H1 (cell line): ENCODE measurements around the gene SLC8A1. TPM values are rescaled to one million over a fixed set of nuclear protein-coding genes. Genes with fewer than 3 reads are reported as not detected.

Experiments
- CTCF ChIA-PET: fragments of 300-600 bp; sonication (Branson Sonifier 250); formaldehyde crosslinking; loops from one replicate; lab custom pipeline; 2021; ENCODE audit not compliant: partially characterized antibody; lab: Charles Lee
- POLR2A ChIA-PET: fragments of 300-600 bp; sonication (Branson Sonifier 250); formaldehyde crosslinking; loops from one replicate; lab custom pipeline; 2021; ENCODE audit warnings: inconsistent platforms; ENCODE audit not compliant: partially characterized antibody; lab: Charles Lee
- DNase-seq, 2 experiments: peaks; one replicate each; pipeline versions ENCODE4 v3.0.0 to v3.0.0-alpha.2; 2010 to 2022; ENCODE audit warnings: low spot score in 2 of 2, low read depth in 1 of 2, mixed read lengths in 1 of 2
- FAIRE-seq: peaks from 2 replicates; lab custom pipeline; 2011; peaks lifted over from hg19 to GRCh38; lab: Jason Lieb, UNC
- H2AFZ ChIP-seq: 2 replicates; pipeline ENCODE4 v1.8.1; 2012; ENCODE audit warnings: low read length, inconsistent platforms
- H2AK5ac ChIP-seq: 2 replicates; pipeline ENCODE4 v1.6.1; 2013; ENCODE audit warnings: low read depth, low read length
- H2BK120ac ChIP-seq: replicated peaks from 2 replicates; pipeline ENCODE3; 2013; ENCODE audit warnings: low read depth, low read length, inconsistent platforms
- H2BK12ac ChIP-seq: 2 replicates; pipeline ENCODE4 v1.6.1; 2013; ENCODE audit warnings: low read depth, low read length
- H2BK15ac ChIP-seq: 2 replicates; pipeline ENCODE4 v1.6.1; 2013; ENCODE audit warnings: low read length
- H2BK20ac ChIP-seq: 2 replicates; pipeline ENCODE4 v1.6.1; 2013; ENCODE audit warnings: low read length
- H2BK5ac ChIP-seq: 2 replicates; pipeline ENCODE4 v1.6.1; 2013; ENCODE audit warnings: low read depth, low read length
- H3K14ac ChIP-seq: 2 replicates; pipeline ENCODE4 v1.6.1; 2013; ENCODE audit warnings: inconsistent platforms; ENCODE audit not compliant: insufficient read length
- H3K18ac ChIP-seq: 2 replicates; pipeline ENCODE4 v1.6.1; 2013; ENCODE audit warnings: low read length; ENCODE audit errors: extremely low read depth
- H3K23ac ChIP-seq: 2 replicates; pipeline ENCODE4 v1.6.1; 2013; ENCODE audit warnings: inconsistent platforms; ENCODE audit not compliant: insufficient read length
- H3K23me2 ChIP-seq: 2 replicates; pipeline ENCODE4 v1.6.1; 2013; ENCODE audit warnings: low read depth, low read length
- H3K27ac ChIP-seq: 2 replicates; pipeline ENCODE4 v1.6.1; 2011; ENCODE audit warnings: low read depth, low read length, inconsistent platforms
- H3K27me3 ChIP-seq, 4 experiments: replicated peaks in 1 of 4; 1 replicate in 1 of 4; 2 replicates in 3 of 4; pipeline versions ENCODE4 v1.6.1 to v1.8.1; 2011 to 2013; ENCODE audit warnings: low read length in 3 of 4, mild to moderate bottlenecking in 3 of 4, inconsistent platforms in 2 of 4, mixed read lengths in 2 of 4, moderate library complexity in 1 of 4; ENCODE audit not compliant: control insufficient read depth in 3 of 4, insufficient read depth in 3 of 4; ENCODE audit errors: extremely low read depth in 1 of 4
- H3K36me3 ChIP-seq, 4 experiments: 2 replicates each; pipeline versions ENCODE4 v1.6.1 to v1.8.1; 2011 to 2013; ENCODE audit warnings: mild to moderate bottlenecking in 4 of 4, low read length in 3 of 4, moderate library complexity in 2 of 4, control low read depth in 1 of 4, inconsistent platforms in 1 of 4; ENCODE audit not compliant: insufficient read depth in 4 of 4, control insufficient read depth in 2 of 4
- H3K4ac ChIP-seq: replicated peaks from 2 replicates; pipeline ENCODE3; 2013; ENCODE audit warnings: low read length, low read depth, mixed read lengths, inconsistent platforms; ENCODE audit not compliant: insufficient read length
- H3K4me1 ChIP-seq, 4 experiments: replicated peaks in 1 of 4; 1 replicate in 1 of 4; 2 replicates in 3 of 4; pipeline versions ENCODE4 v1.6.1 to v1.8.1; 2011 to 2013; ENCODE audit warnings: low read length in 3 of 4, inconsistent platforms in 2 of 4, mixed read lengths in 1 of 4; ENCODE audit not compliant: insufficient read depth in 4 of 4, control insufficient read depth in 3 of 4
- H3K4me2 ChIP-seq, 2 experiments: 2 replicates each; pipeline versions ENCODE4 v1.6.1 to v1.8.1; 2011 to 2013; ENCODE audit warnings: low read depth in 2 of 2, low read length in 2 of 2, control low read depth in 1 of 2, inconsistent platforms in 1 of 2, mild to moderate bottlenecking in 1 of 2; ENCODE audit not compliant: insufficient read depth in 1 of 2
- H3K4me3 ChIP-seq, 4 experiments: fragments of 200-600, 300-600 bp in 1 of 4; sonication (generic), shearing (Covaris generic), sonication (Bioruptor Twin) in 1 of 4; 2 replicates each; pipeline versions ENCODE4 v1.5.1 to v1.8.1; 2011 to 2016; ENCODE audit warnings: low read length in 4 of 4, low read depth in 3 of 4, control low read depth in 2 of 4, inconsistent platforms in 2 of 4, mild to moderate bottlenecking in 2 of 4, mixed read lengths in 1 of 4, moderate library complexity in 1 of 4; ENCODE audit not compliant: insufficient read depth in 2 of 4; ENCODE audit errors: extremely low read depth in 1 of 4
- H3K56ac ChIP-seq: replicated peaks from 2 replicates; pipeline ENCODE3; 2013; ENCODE audit warnings: low read depth, mild to moderate bottlenecking, mixed read lengths, low read length, inconsistent platforms; ENCODE audit not compliant: insufficient read length
- H3K79me1 ChIP-seq: 2 replicates; pipeline ENCODE4 v1.6.1; 2013; ENCODE audit warnings: low read depth, low read length, control low read depth
- H3K79me2 ChIP-seq, 2 experiments: 2 replicates each; pipeline versions ENCODE4 v1.6.1 to v1.8.1; 2012 to 2013; ENCODE audit warnings: low read length in 2 of 2, mild to moderate bottlenecking in 2 of 2, inconsistent platforms in 1 of 2; ENCODE audit not compliant: insufficient read depth in 2 of 2, control insufficient read depth in 1 of 2
- H3K9ac ChIP-seq, 4 experiments: replicated peaks in 1 of 4; 1 replicate in 1 of 4; 2 replicates in 3 of 4; pipeline versions ENCODE4 v1.6.1 to v1.8.1; 2011 to 2013; ENCODE audit warnings: low read depth in 3 of 4, low read length in 3 of 4, control low read depth in 2 of 4, mild to moderate bottlenecking in 2 of 4, moderate library complexity in 2 of 4, inconsistent platforms in 1 of 4; ENCODE audit errors: extremely low read depth in 1 of 4
- H3K9me3 ChIP-seq, 2 experiments: 2 replicates each; pipeline versions ENCODE4 v1.6.1 to v1.8.1; 2012 to 2013; ENCODE audit warnings: mild to moderate bottlenecking in 2 of 2, moderate library complexity in 2 of 2, control low read depth in 1 of 2, inconsistent platforms in 1 of 2, low read depth in 1 of 2, low read length in 1 of 2, mixed read lengths in 1 of 2; ENCODE audit not compliant: insufficient read depth in 2 of 2
- H4K20me1 ChIP-seq, 2 experiments: replicated peaks in 1 of 2; 2 replicates each; pipeline versions ENCODE3 to v1.8.1; 2011 to 2013; ENCODE audit warnings: inconsistent platforms in 2 of 2, low read length in 2 of 2, mild to moderate bottlenecking in 1 of 2; ENCODE audit not compliant: insufficient read depth in 2 of 2, control insufficient read depth in 1 of 2
- H4K5ac ChIP-seq: 2 replicates; pipeline ENCODE4 v1.6.1; 2013; ENCODE audit warnings: low read length, low read depth, mixed read lengths, inconsistent platforms; ENCODE audit not compliant: insufficient read length
- H4K8ac ChIP-seq: 2 replicates; pipeline ENCODE4 v1.8.0; 2013; ENCODE audit warnings: mild to moderate bottlenecking, moderate library complexity, low read length, inconsistent platforms; ENCODE audit not compliant: insufficient read depth; ENCODE audit errors: extremely low read depth
- H4K91ac ChIP-seq: replicated peaks from 2 replicates; pipeline ENCODE3; 2013; ENCODE audit warnings: low read length, mixed read lengths, inconsistent platforms; ENCODE audit not compliant: insufficient read length
- ASH2L ChIP-seq: fragments of 200-600, 300-600 bp; sonication (generic); IDR thresholded peaks from one replicate; pipeline ENCODE4 v1.7.1; 2017; ENCODE audit warnings: low read length
- ATF2 ChIP-seq: IDR thresholded peaks from 2 replicates; pipeline ENCODE4 v1.6.1; 2012; ENCODE audit warnings: low read length, inconsistent platforms
- CBX8 ChIP-seq: fragments of 300-800, 300-1000 bp; sonication (generic); IDR thresholded peaks from 2 replicates; pipeline ENCODE4 v1.7.1; 2016; ENCODE audit warnings: low read depth, low read length, borderline replicate concordance
- CTBP2 ChIP-seq: IDR thresholded peaks from 2 replicates; pipeline ENCODE4 v1.7.0; 2011; ENCODE audit warnings: borderline replicate concordance, mild to moderate bottlenecking, moderate library complexity, mixed read lengths, low read length; ENCODE audit not compliant: insufficient read depth, insufficient read length
- EP300 ChIP-seq, 2 experiments: IDR thresholded peaks; 1 replicate in 1 of 2; 2 replicates in 1 of 2; pipeline ENCODE4 v1.6.1; 2011 to 2012; ENCODE audit warnings: low read depth in 2 of 2, low read length in 2 of 2, mild to moderate bottlenecking in 2 of 2, borderline replicate concordance in 1 of 2, inconsistent platforms in 1 of 2, moderate library complexity in 1 of 2
- GABPA ChIP-seq: IDR thresholded peaks from 2 replicates; pipeline ENCODE4 v1.6.1; 2011; ENCODE audit warnings: mild to moderate bottlenecking, low read length, moderate library complexity, borderline replicate concordance; ENCODE audit not compliant: insufficient read depth
- POU5F1 ChIP-seq: IDR thresholded peaks from 2 replicates; pipeline ENCODE4 v1.6.1; 2011; ENCODE audit warnings: low read depth, mild to moderate bottlenecking, low read length, moderate library complexity
- SIN3A ChIP-seq, 2 experiments: IDR thresholded peaks in 1 of 2; conservative IDR thresholded peaks in 1 of 2; 2 replicates each; pipeline ENCODE4 v1.6.1; 2011 to 2012; ENCODE audit warnings: low read length in 2 of 2, improper control_type of control experiment in 1 of 2, low read depth in 1 of 2, mild to moderate bottlenecking in 1 of 2
- SP4 ChIP-seq: IDR thresholded peaks from 2 replicates; pipeline ENCODE4 v1.6.1; 2012; ENCODE audit warnings: low read length, inconsistent platforms
- SUZ12 ChIP-seq: fragments of 200-600 bp; sonication (generic); IDR thresholded peaks from 2 replicates; pipeline ENCODE4 v1.6.1; 2012; ENCODE audit warnings: mild to moderate bottlenecking, inconsistent platforms, low read length, moderate library complexity, mixed read lengths
- TAF7 ChIP-seq: optimal IDR thresholded peaks from 2 replicates; pipeline ENCODE3; 2011; ENCODE audit warnings: low read depth, mild to moderate bottlenecking, inconsistent platforms, low read length, moderate library complexity, borderline replicate concordance
- YY1 ChIP-seq: IDR thresholded peaks from 2 replicates; pipeline ENCODE4 v1.6.1; 2011; ENCODE audit warnings: low read depth, mild to moderate bottlenecking, low read length
- WGBS, 2 experiments: shearing (Covaris generic) in 1 of 2; methylation state at CpG; one replicate each; pipeline versions ENCODE4 v1.1.6 to v1.1.7; 2013 to 2015; ENCODE audit warnings: low lambda C conversion rate in 2 of 2, mixed read lengths in 2 of 2, inconsistent platforms in 1 of 2, low coverage in 1 of 2, missing lambda C conversion rate in 1 of 2; ENCODE audit not compliant: insufficient replicate concordance in 2 of 2, insufficient coverage in 1 of 2, insufficient read length in 1 of 2; ENCODE audit errors: extremely low coverage in 1 of 2, missing lambda C conversion rate in 1 of 2; 5-methylcytosine and 5-hydroxymethylcytosine counted together
- polyA plus RNA-seq, 7 experiments: library from polyadenylated mRNA; depleted of rRNA in 3 of 7; stranded (reverse) in 5 of 7; unstranded in 2 of 7; fragments of >200 nt in 5 of 7; fragments of 200-250 nt in 2 of 7; gene quantifications; 1 replicate in 5 of 7; 2 replicates in 1 of 7; 4 replicates in 1 of 7; pipeline versions ENCODE4 v1.2.1 to v1.2.3, GENCODE V29; 2011 to 2013; ENCODE audit warnings: missing spikeins in 2 of 7, mixed read lengths in 2 of 7
- total RNA-seq: library from RNA; stranded (reverse); fragmentation: NEBNext Ultra II Directional; extraction: Animal tissue kit (Norgen Biotek cat#: 25700); gene quantifications from 2 replicates; pipeline ENCODE4 v1.2.1, GENCODE V29; 2021

Gene SLC8A1
- total and polyA plus RNA-seq, 2 of the 8 experiments (the other 6 are each of a cell fraction or from before 2014, with no cell fraction given), result 0.68 to 3.6 TPM

- no peak overlapping the region for H4K91ac ChIP-seq
- H3K27me3 ChIP-seq, result no peaks in the 10 kb centered on the region; a peak in 1 of 7 replicates
- H2BK15ac ChIP-seq, result no peak overlapping the region
- WGBS, 2 experiments, result 93% methylated on average over 6 of the region's 6 CpGs; no CpG with 5 or more reads in 1 of the 2 experiments
- no peak overlapping the region for H3K56ac ChIP-seq
- H4K8ac ChIP-seq, result no peak overlapping the region
- H4K20me1 ChIP-seq, result no peaks in the 10 kb centered on the region
- DNase-seq (no peak), FAIRE-seq (no peak)
- H2AFZ ChIP-seq, result no peak overlapping the region
- no peak overlapping the region for H4K5ac ChIP-seq
- H2BK120ac ChIP-seq, result no peak overlapping the region
- H3K36me3 ChIP-seq, result no peaks in the 10 kb centered on the region
- H3K9ac ChIP-seq, result no peak overlapping the region
- no peak overlapping the region for H3K14ac ChIP-seq
- H3K4ac ChIP-seq, result no peak overlapping the region
- no peak overlapping the region for H3K4me3 ChIP-seq
- no peak overlapping the region for H3K27ac ChIP-seq
- H3K23me2 ChIP-seq, result no peaks in the 10 kb centered on the region
- H2BK12ac ChIP-seq, result no peak overlapping the region
- H3K9me3 ChIP-seq, result no peaks in the 10 kb centered on the region
- no peaks in the 10 kb centered on the region for H3K4me1 ChIP-seq
- H3K18ac ChIP-seq, result no peak overlapping the region
- H2AK5ac ChIP-seq, result no peak overlapping the region
- H3K79me1 ChIP-seq, result no peaks in the 10 kb centered on the region
- H2BK20ac ChIP-seq, result no peak overlapping the region
- no peaks in the 10 kb centered on the region for H3K79me2 ChIP-seq
- no peak overlapping the region for H3K4me2 ChIP-seq
- CTCF ChIA-PET, result interaction anchor here (0.6 kb wide), 1 partner anchor 86 kb away, joined by 3 read pairs; no protein-coding TSS in a partner anchor
- H2BK5ac ChIP-seq, result no peak overlapping the region
- POLR2A ChIA-PET, result no interaction called here
- no peak overlapping the region for H3K23ac ChIP-seq
- TF ChIP-seq CBX8 (no peak), YY1 (no peak), CTBP2 (no peak), ASH2L (no peak), EP300 (IDR thresholded peaks at IDR 0.05; ENCODE audit: borderline replicate concordance in 1 of 2, low read depth in 2 of 2, low read length in 2 of 2) (no peak), POU5F1 (no peak), TAF7 (no peak), SIN3A (conservative IDR thresholded peaks at IDR 0.05 in 1 of 2, IDR thresholded peaks at IDR 0.05 in 1 of 2; ENCODE audit: low read depth in 1 of 2, low read length in 2 of 2) (no peak), ATF2 (no peak), GABPA (no peak), SUZ12 (no peak), SP4 (no peak)
Measured at GRCh38 chr2:40363631-40364030, 88.3 kb downstream of the SLC8A1 start.
